NT2/D1 (cell line): ENCODE data around the gene WDR27.

Source experiments
- DNase-seq: peaks from one replicate; pipeline ENCODE4 v3.0.0-alpha.2; 2011; ENCODE audit warnings: low read depth, low spot score
- H3K27me3 ChIP-seq: 2 replicates; pipeline ENCODE4 v1.6.0; 2011; ENCODE audit warnings: mild to moderate bottlenecking; ENCODE audit not compliant: insufficient read length, insufficient read depth
- H3K36me3 ChIP-seq: 2 replicates; pipeline ENCODE4 v1.6.1; 2011; ENCODE audit warnings: mild to moderate bottlenecking, low read length, mixed read lengths; ENCODE audit not compliant: insufficient read depth, insufficient read length
- H3K4me1 ChIP-seq: 2 replicates; pipeline ENCODE4 v1.5.1; 2011; ENCODE audit not compliant: insufficient read depth, insufficient read length
- H3K4me3 ChIP-seq: 2 replicates; pipeline ENCODE4 v1.5.1; 2011; ENCODE audit warnings: low read depth; ENCODE audit not compliant: insufficient read length
- H3K9ac ChIP-seq: 2 replicates; pipeline ENCODE4 v1.6.0; 2011; ENCODE audit warnings: low read depth; ENCODE audit not compliant: insufficient read length
- H3K9me3 ChIP-seq: 2 replicates; pipeline ENCODE4 v1.5.1; 2011; ENCODE audit warnings: mild to moderate bottlenecking, low read length; ENCODE audit not compliant: insufficient read depth
- SUZ12 ChIP-seq: IDR thresholded peaks from 2 replicates; pipeline ENCODE4 v1.6.1; 2011; ENCODE audit not compliant: insufficient read length, insufficient read depth; ENCODE audit errors: extremely low read depth
- YY1 ChIP-seq: IDR thresholded peaks from 2 replicates; pipeline ENCODE4 v1.6.1; 2011; ENCODE audit not compliant: insufficient read length, insufficient read depth
- ZNF274 ChIP-seq: IDR thresholded peaks from 2 replicates; pipeline ENCODE4 v1.6.1; 2011; ENCODE audit warnings: mild to moderate bottlenecking, low read depth, low read length

WDR27 gene

GRCh38 chr6:169571123-169571962, 130.5 kb downstream of the WDR27 start:
- DNase-seq, result no peak
- no peak overlapping the region for H3K4me3 ChIP-seq
- no peaks in the 10 kb centered on the region for H3K4me1 ChIP-seq
- no peak for TF ChIP-seq ZNF274
- no peak for TF ChIP-seq SUZ12
- no peak for TF ChIP-seq YY1
- H3K9me3 ChIP-seq, result no peaks in the 10 kb centered on the region
- H3K9ac ChIP-seq, result no peak overlapping the region
- H3K36me3 ChIP-seq, result no peaks in the 10 kb centered on the region
- H3K27me3 ChIP-seq, result no peaks in the 10 kb centered on the region

GRCh38 chr6:169568314-169569087, 133.3 kb downstream of the WDR27 start:
- no peaks in the 10 kb centered on the region for H3K27me3 ChIP-seq
- TF ChIP-seq YY1 (no peak), SUZ12 (no peak), ZNF274 (no peak)
- DNase-seq, result no peak
- no peak overlapping the region for H3K4me3 ChIP-seq
- H3K9ac ChIP-seq, result no peak overlapping the region
- no peaks in the 10 kb centered on the region for H3K9me3 ChIP-seq
- H3K4me1 ChIP-seq, result no peaks in the 10 kb centered on the region
- H3K36me3 ChIP-seq, result no peaks in the 10 kb centered on the region

GRCh38 chr6:169567819-169568218, 134.0 kb downstream of the WDR27 start:
- TF ChIP-seq YY1 (no peak), SUZ12 (no peak)
- H3K9me3 ChIP-seq, result no peaks in the 10 kb centered on the region
- no peaks in the 10 kb centered on the region for H3K27me3 ChIP-seq
- H3K4me1 ChIP-seq, result no peaks in the 10 kb centered on the region
- H3K36me3 ChIP-seq, result no peaks in the 10 kb centered on the region
- no peak overlapping the region for H3K4me3 ChIP-seq
- DNase-seq, result no peak
- H3K9ac ChIP-seq, result no peak overlapping the region

- no peaks in the 10 kb centered on the region for H3K4me1 ChIP-seq
- H3K9ac ChIP-seq, result no peak overlapping the region
- no peak overlapping the region for H3K4me3 ChIP-seq
- DNase-seq, result no peak
- no peaks in the 10 kb centered on the region for H3K27me3 ChIP-seq
- H3K36me3 ChIP-seq, result no peaks in the 10 kb centered on the region
- TF ChIP-seq YY1, result no peak
- TF ChIP-seq ZNF274, result no peak
- no peak for TF ChIP-seq SUZ12
- H3K9me3 ChIP-seq, result no peaks in the 10 kb centered on the region
Measured at GRCh38 chr6:169566961-169567750, 134.7 kb downstream of the WDR27 start.

GRCh38 chr6:169566319-169566718, 135.5 kb downstream of the WDR27 start:
- no peak for DNase-seq
- no peak overlapping the region for H3K9ac ChIP-seq
- H3K36me3 ChIP-seq, result no peaks in the 10 kb centered on the region
- no peaks in the 10 kb centered on the region for H3K27me3 ChIP-seq
- H3K4me3 ChIP-seq, result no peak overlapping the region
- H3K4me1 ChIP-seq, result no peaks in the 10 kb centered on the region
- H3K9me3 ChIP-seq, result no peaks in the 10 kb centered on the region
- TF ChIP-seq SUZ12 (no peak), YY1 (no peak), ZNF274 (no peak)

GRCh38 chr6:169564453-169565240, 137.2 kb downstream of the WDR27 start:
- no peaks in the 10 kb centered on the region; the same call in 1 of the 2 replicates for H3K9me3 ChIP-seq
- H3K27me3 ChIP-seq, result no peaks in the 10 kb centered on the region
- H3K4me1 ChIP-seq, result no peaks in the 10 kb centered on the region
- TF ChIP-seq YY1, result no peak
- no peak for TF ChIP-seq SUZ12
- TF ChIP-seq ZNF274, result no peak
- DNase-seq, result no peak
- peaks cover 2% of the 10 kb centered on the region for H3K36me3 ChIP-seq
- no peak overlapping the region for H3K9ac ChIP-seq
- H3K4me3 ChIP-seq, result no peak overlapping the region
